H1 (cell line): ENCODE data around the gene CAMTA1. TPM values are rescaled to one million over a fixed set of nuclear protein-coding genes. Genes with fewer than 3 reads are reported as not detected.

Source experiments
- BCL11A ChIP-seq, 2 experiments: IDR thresholded peaks; one replicate each; pipeline ENCODE4 v1.6.1; 2011; ENCODE audit warnings: low read depth in 2 of 2, low read length in 2 of 2, mild to moderate bottlenecking in 2 of 2
- CEBPB ChIP-seq: IDR thresholded peaks from 2 replicates; pipeline ENCODE4 v1.6.1; 2012; ENCODE audit warnings: low read depth, low read length
- CTCF ChIP-seq, 3 experiments: IDR thresholded peaks; 1 replicate in 2 of 3; 2 replicates in 1 of 3; pipeline versions ENCODE4 v1.5.1 to v1.6.1; 2011; ENCODE audit warnings: low read length in 3 of 3, mild to moderate bottlenecking in 3 of 3, inconsistent platforms in 2 of 3, low read depth in 1 of 3, moderate library complexity in 1 of 3; ENCODE audit not compliant: insufficient read depth in 1 of 3; ENCODE audit errors: control extremely low read depth in 1 of 3
- RFX5 ChIP-seq: IDR thresholded peaks from 2 replicates; pipeline ENCODE4 v1.6.1; 2011; ENCODE audit warnings: low read depth, low read length, improper control_type of control experiment, borderline replicate concordance
- SIRT6 ChIP-seq: IDR thresholded peaks from one replicate; pipeline ENCODE4 v1.7.1; 2012; ENCODE audit warnings: low read length, inconsistent platforms
- TCF12 ChIP-seq: IDR thresholded peaks from 2 replicates; pipeline ENCODE4 v1.6.1; 2011; ENCODE audit warnings: low read depth, mild to moderate bottlenecking, low read length
- polyA plus RNA-seq, 7 experiments: library from polyadenylated mRNA; depleted of rRNA in 3 of 7; stranded (reverse) in 5 of 7; unstranded in 2 of 7; fragments of >200 nt in 5 of 7; fragments of 200-250 nt in 2 of 7; gene quantifications; 1 replicate in 5 of 7; 2 replicates in 1 of 7; 4 replicates in 1 of 7; pipeline versions ENCODE4 v1.2.1 to v1.2.3, GENCODE V29; 2011 to 2013; ENCODE audit warnings: missing spikeins in 2 of 7, mixed read lengths in 2 of 7
- total RNA-seq: library from RNA; stranded (reverse); fragmentation: NEBNext Ultra II Directional; extraction: Animal tissue kit (Norgen Biotek cat#: 25700); gene quantifications from 2 replicates; pipeline ENCODE4 v1.2.1, GENCODE V29; 2021

Gene CAMTA1
- total and polyA plus RNA-seq, 2 of the 8 experiments (the other 6 are each of a cell fraction or from before 2014, with no cell fraction given): 65.0 to 119 TPM

- no peak for TF ChIP-seq CTCF (IDR thresholded peaks at IDR 0.05; ENCODE audit: control extremely low read depth in 1 of 3, insufficient read depth in 1 of 3, low read depth in 1 of 3, low read length in 3 of 3)
- TF ChIP-seq RFX5: no peak
- TF ChIP-seq BCL11A (IDR thresholded peaks at IDR 0.05; ENCODE audit: low read depth in 2 of 2, low read length in 2 of 2): no peak
- TF ChIP-seq TCF12: no peak
- no peak for TF ChIP-seq SIRT6
- no peak for TF ChIP-seq CEBPB
- TF ChIP-seq, all 59 proteins: peak for 0
Measured at GRCh38 chr1:7248549-7249199, 463.4 kb downstream of the CAMTA1 start (continued).
